Stimulated activated CD4-positive, alpha-beta T cell treated with anti-CD3 and anti-CD28 coated beads, TNF-alpha, amount 100 ng/mL, for 4 hours (primary cell): ENCODE results near the gene SYTL2.
A peak's percentile ranks its signal among the peaks of the same experiment; 100 is the strongest.
"Not testable (repeated sequence)": the region's sequence is repeated elsewhere in the genome, so short reads cannot be mapped to it uniquely, and the experiment has no call there.

Source experiments
- DNase-seq, 3 experiments: peaks; one replicate each; pipeline ENCODE4 v3.0.0-alpha.2; 2020; ENCODE audit warnings: low read depth in 3 of 3

The SYTL2 gene

GRCh38 chr11:85685125-85685819, 125.7 kb downstream of the SYTL2 start:
- DNase-seq, result no peak

GRCh38 chr11:85682330-85683305, 128.3 kb downstream of the SYTL2 start:
- peak; percentile 32 to 49 (median 38) for DNase-seq

- no peak for DNase-seq
Measured at GRCh38 chr11:85680897-85681296, 130.0 kb downstream of the SYTL2 start.

GRCh38 chr11:85679576-85679975, 131.4 kb downstream of the SYTL2 start:
- no peak for DNase-seq

- no peak for DNase-seq
Measured at GRCh38 chr11:85673393-85673792, 137.5 kb downstream of the SYTL2 start.

GRCh38 chr11:85672105-85672902, 138.6 kb downstream of the SYTL2 start:
- no peak for DNase-seq

- DNase-seq, result not testable (repeated sequence)
Measured at GRCh38 chr11:85670949-85671663, 139.8 kb downstream of the SYTL2 start.

- DNase-seq, result no peak
Measured at GRCh38 chr11:85668157-85668556, 142.8 kb downstream of the SYTL2 start.

GRCh38 chr11:85666687-85667086, 144.3 kb downstream of the SYTL2 start:
- DNase-seq, result no peak

- no peak for DNase-seq
Measured at GRCh38 chr11:85665733-85666132, 145.2 kb downstream of the SYTL2 start.

GRCh38 chr11:85664615-85665481, 146.1 kb downstream of the SYTL2 start, which contains the start of gene CREBZF:
CREBZF (minus strand) TSS chr11:85665129; CDS start chr11:85664875, 254 bp downstream.
- peak; percentile 81 to 88 (median 88) for DNase-seq

GRCh38 chr11:85663753-85664614, 147.0 kb downstream of the SYTL2 start:
- DNase-seq, result peak; percentile 70 to 83 (median 83)

GRCh38 chr11:85663080-85663752, 147.7 kb downstream of the SYTL2 start:
- no peak for DNase-seq

- no peak for DNase-seq
Measured at GRCh38 chr11:85661972-85662664, 148.8 kb downstream of the SYTL2 start.

- DNase-seq, result no peak
Measured at GRCh38 chr11:85658180-85658579, 152.8 kb downstream of the SYTL2 start.

GRCh38 chr11:85656777-85657176, 154.2 kb downstream of the SYTL2 start:
- no peak for DNase-seq

GRCh38 chr11:85654343-85654742, 156.6 kb downstream of the SYTL2 start:
- DNase-seq, result not testable (repeated sequence)
